IPS-18a (cell line): ENCODE data around the gene TMUB2.
A peak's percentile ranks its signal among the peaks of the same experiment; 100 is the strongest.
"Not testable (repeated sequence)": the region's sequence is repeated elsewhere in the genome, so short reads cannot be mapped to it uniquely, and the experiment has no call there.

Experiments
- H3K27ac ChIP-seq: one replicate; pipeline ENCODE4 v1.5.1; 2013; ENCODE audit warnings: low read length
- H3K27me3 ChIP-seq: one replicate; pipeline ENCODE4 v1.6.1; 2013; ENCODE audit warnings: mild to moderate bottlenecking, low read length; ENCODE audit not compliant: control insufficient read depth, insufficient read depth
- H3K36me3 ChIP-seq: one replicate; pipeline ENCODE4 v1.6.1; 2013; ENCODE audit warnings: low read depth, low read length; ENCODE audit not compliant: control insufficient read depth
- H3K4me1 ChIP-seq: one replicate; pipeline ENCODE4 v1.6.1; 2013; ENCODE audit warnings: low read depth, low read length; ENCODE audit not compliant: control insufficient read depth
- H3K4me3 ChIP-seq: one replicate; pipeline ENCODE4 v1.5.1; 2013; ENCODE audit warnings: low read length
- H3K9ac ChIP-seq: one replicate; pipeline ENCODE4 v1.6.1; 2013; ENCODE audit warnings: mild to moderate bottlenecking, low read length, moderate library complexity
- H3K9me3 ChIP-seq: one replicate; pipeline ENCODE4 v1.6.1; 2013; ENCODE audit warnings: low read depth, low read length; ENCODE audit not compliant: control insufficient read depth

Gene TMUB2

GRCh38 chr17:44186307-44187130 lies at the start of gene TMUB2:
Gene TMUB2, plus strand, starts transcription at chr17:44186972. Its CDS starts 737 bp downstream, at chr17:44187709.
- no peaks in the 10 kb centered on the region for H3K27me3 ChIP-seq
- H3K9ac ChIP-seq, result peak within 1 kb of the TSS; percentile 96
- H3K9me3 ChIP-seq, result no peaks in the 10 kb centered on the region
- H3K27ac ChIP-seq, result peak within 1 kb of the TSS; percentile 96
- peak within 1 kb of the TSS; percentile 100 for H3K4me3 ChIP-seq
- peaks cover 19% of the 10 kb centered on the region for H3K36me3 ChIP-seq
- no peaks in the 10 kb centered on the region for H3K4me1 ChIP-seq

DNA sequence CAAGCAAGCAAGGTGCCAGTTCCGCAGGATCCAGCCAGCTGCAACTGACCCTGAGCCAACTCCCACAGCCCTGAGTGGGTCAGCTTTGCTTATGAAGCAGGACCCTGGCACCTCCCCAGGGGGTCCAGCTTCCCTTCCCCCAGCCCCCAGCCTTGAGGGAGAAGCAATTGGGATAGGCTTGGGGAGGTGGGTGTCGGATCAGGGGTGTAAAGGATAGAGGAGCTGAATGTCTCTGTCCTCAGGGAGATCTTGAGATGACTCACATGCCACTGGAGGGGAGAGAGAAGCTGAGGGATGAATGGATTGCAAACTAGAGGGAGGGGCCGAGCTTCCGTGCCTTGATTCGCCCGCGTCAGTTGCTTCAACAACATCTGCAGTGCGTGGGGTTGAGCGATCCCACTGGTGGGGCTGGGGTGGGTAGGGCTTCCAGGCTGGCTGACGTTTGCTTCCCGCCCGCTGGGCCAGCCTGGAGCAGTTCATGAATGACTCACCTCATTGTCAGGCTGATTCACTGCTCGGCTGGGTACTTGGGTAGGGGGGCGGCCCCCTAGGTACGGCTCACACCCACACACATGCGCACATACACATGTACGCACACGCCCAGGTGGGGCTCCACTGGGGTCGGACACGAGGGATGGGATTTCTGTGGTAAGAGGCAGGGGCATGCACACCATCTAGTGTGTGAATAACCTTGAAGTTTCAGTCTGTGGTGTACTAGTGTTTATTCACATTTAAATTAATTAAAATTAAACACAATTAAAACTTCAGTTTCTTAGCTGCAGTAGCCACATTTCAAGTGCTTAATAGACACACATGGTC lies 48.7 kb upstream of the TMUB2 start:
- no peaks in the 10 kb centered on the region for H3K27me3 ChIP-seq
- no peak overlapping the region for H3K27ac ChIP-seq
- H3K9ac ChIP-seq, result no peak overlapping the region
- H3K36me3 ChIP-seq, result no peaks in the 10 kb centered on the region
- H3K4me1 ChIP-seq, result peaks cover 14% of the 10 kb centered on the region
- peak overlapping the region; percentile 25 for H3K4me3 ChIP-seq
- no peaks in the 10 kb centered on the region for H3K9me3 ChIP-seq

GRCh38 chr17:44143921-44144320 lies 42.9 kb upstream of the TMUB2 start:
- H3K36me3 ChIP-seq, result peaks cover 37% of the 10 kb centered on the region
- H3K9ac ChIP-seq, H3K4me1 ChIP-seq, H3K9me3 ChIP-seq, H3K27me3 ChIP-seq, H3K27ac ChIP-seq, H3K4me3 ChIP-seq: not testable (repeated sequence)

GRCh38 chr17:44144966-44145739 lies 41.6 kb upstream of the TMUB2 start:
- Histone ChIP-seq H3K27me3 (no peaks in the 10 kb centered on the region), H3K27ac (no peak overlapping the region)

GRCh38 chr17:44146375-44147346 lies 40.1 kb upstream of the TMUB2 start:
- Histone ChIP-seq H3K36me3 (peaks cover 49% of the 10 kb centered on the region), H3K4me1 (no peaks in the 10 kb centered on the region), H3K9ac (no peak overlapping the region), H3K9me3 (no peaks in the 10 kb centered on the region), H3K27ac (no peak overlapping the region), H3K4me3 (no peak overlapping the region), H3K27me3 (no peaks in the 10 kb centered on the region)

More at GRCh38 chr17:44144966-44145739, 41.6 kb upstream of the TMUB2 start:
- no peaks in the 10 kb centered on the region for H3K9me3 ChIP-seq
- H3K36me3 ChIP-seq, result peaks cover 45% of the 10 kb centered on the region
- H3K9ac ChIP-seq, result no peak overlapping the region
- no peak overlapping the region for H3K4me3 ChIP-seq
- H3K4me1 ChIP-seq, result no peaks in the 10 kb centered on the region

- Histone ChIP-seq H3K4me1 (no peaks in the 10 kb centered on the region), H3K36me3 (peaks cover 54% of the 10 kb centered on the region), H3K4me3 (no peak overlapping the region), H3K27ac (no peak overlapping the region), H3K9me3 (no peaks in the 10 kb centered on the region), H3K27me3 (no peaks in the 10 kb centered on the region), H3K9ac (no peak overlapping the region)
Observed at GRCh38 chr17:44147812-44148211, 39.0 kb upstream of the TMUB2 start.

DNA sequence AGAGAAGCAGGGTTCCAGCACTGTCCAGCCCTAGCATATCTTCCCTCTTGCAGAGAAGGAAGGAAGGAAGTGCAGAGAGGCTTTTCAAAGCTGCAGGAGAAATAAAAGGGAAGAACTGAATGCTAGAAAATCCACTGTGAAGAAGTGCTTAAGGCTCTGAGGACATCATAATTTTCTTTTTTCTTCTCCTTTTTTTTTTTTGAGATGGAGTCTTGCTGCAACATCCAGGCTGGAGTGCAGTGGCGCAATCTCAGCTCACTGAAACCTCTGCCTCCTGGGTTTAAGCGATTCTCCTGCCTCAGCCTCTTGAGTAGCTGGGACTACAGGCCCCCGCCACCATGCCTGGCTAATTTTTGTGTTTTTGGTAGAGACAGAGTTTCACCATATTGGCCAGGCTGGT lies 37.7 kb upstream of the TMUB2 start:
- H3K9me3 ChIP-seq, H3K27me3 ChIP-seq, H3K27ac ChIP-seq, H3K4me1 ChIP-seq, H3K4me3 ChIP-seq, H3K9ac ChIP-seq: not testable (repeated sequence)
- peaks cover 57% of the 10 kb centered on the region for H3K36me3 ChIP-seq

GRCh38 chr17:44149750-44150329 lies 36.9 kb upstream of the TMUB2 start:
- H3K27me3 ChIP-seq, result no peaks in the 10 kb centered on the region
- no peak overlapping the region for H3K9ac ChIP-seq
- no peak overlapping the region for H3K4me3 ChIP-seq
- no peaks in the 10 kb centered on the region for H3K4me1 ChIP-seq
- no peak overlapping the region for H3K27ac ChIP-seq
- peaks cover 63% of the 10 kb centered on the region for H3K36me3 ChIP-seq
- H3K9me3 ChIP-seq, result no peaks in the 10 kb centered on the region

- no peaks in the 10 kb centered on the region for H3K27me3 ChIP-seq
- no peak overlapping the region for H3K9ac ChIP-seq
- H3K4me3 ChIP-seq, result no peak overlapping the region
- peaks cover 45% of the 10 kb centered on the region for H3K36me3 ChIP-seq
- no peak overlapping the region for H3K27ac ChIP-seq
- no peaks in the 10 kb centered on the region for H3K9me3 ChIP-seq
- no peaks in the 10 kb centered on the region for H3K4me1 ChIP-seq
Observed at GRCh38 chr17:44152875-44153274, 33.9 kb upstream of the TMUB2 start.

- no peaks in the 10 kb centered on the region for H3K9me3 ChIP-seq
- no peak overlapping the region for H3K27ac ChIP-seq
- H3K4me1 ChIP-seq, result no peaks in the 10 kb centered on the region
- H3K36me3 ChIP-seq, result peaks cover 40% of the 10 kb centered on the region
- no peak overlapping the region for H3K4me3 ChIP-seq
- no peaks in the 10 kb centered on the region for H3K27me3 ChIP-seq
- H3K9ac ChIP-seq, result no peak overlapping the region
Observed at GRCh38 chr17:44155488-44155887, 31.3 kb upstream of the TMUB2 start.
